Epithelial cell of proximal tubule (primary cell): ENCODE measurements around the gene APP. TPM values are rescaled to one million over a fixed set of nuclear protein-coding genes. Genes with fewer than 3 reads are reported as not detected.
"Not testable (repeated sequence)": the region's sequence is repeated elsewhere in the genome, so short reads cannot be mapped to it uniquely, and the experiment has no call there.

Experiments
- DNase-seq: peaks from one replicate; pipeline ENCODE4 v3.0.0-alpha.2; 2011; ENCODE audit warnings: low read depth
- H3K4me3 ChIP-seq: 2 replicates; pipeline ENCODE4 v1.5.1; 2011; ENCODE audit warnings: low read depth, mild to moderate bottlenecking, low read length
- CTCF ChIP-seq: conservative IDR thresholded peaks from 2 replicates; pipeline ENCODE4 v1.5.1; 2012; ENCODE audit warnings: low read depth, mild to moderate bottlenecking, low read length
- total RNA-seq: library from RNA; depleted of rRNA; stranded (reverse); fragments of >200 nt; gene quantifications from 2 replicates; pipeline ENCODE4 v1.2.3, GENCODE V29; 2015

APP gene
- total RNA-seq, 1 donor from 2014 or later: 510 TPM

GRCh38 chr21:26140926-26141325 lies 29.6 kb downstream of the APP start:
- no peak for TF ChIP-seq CTCF
- no peak overlapping the region for H3K4me3 ChIP-seq
- DNase-seq: no peak

DNA sequence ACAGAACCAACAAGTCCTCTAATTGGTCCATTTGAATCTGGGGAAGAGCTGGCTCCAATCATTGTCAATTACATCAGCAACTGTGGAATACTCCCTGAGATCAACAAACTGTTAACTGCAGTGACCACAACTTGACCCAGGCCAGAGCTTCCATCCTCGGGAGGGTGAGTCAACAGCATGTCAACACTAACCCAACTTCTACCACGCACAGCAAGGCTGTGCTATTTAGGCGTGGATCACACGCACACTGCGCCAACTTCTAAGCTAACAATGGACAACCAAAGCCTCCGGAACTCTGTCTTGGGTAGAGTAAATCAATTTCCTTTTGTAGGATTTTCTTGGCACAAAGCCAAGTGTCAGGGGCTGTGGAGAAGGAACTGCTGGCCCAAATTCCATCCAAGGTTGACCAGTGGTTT lies 30.4 kb downstream of the APP start:
- no peak for TF ChIP-seq CTCF
- peak; percentile 99 for DNase-seq
- no peak overlapping the region for H3K4me3 ChIP-seq

DNA sequence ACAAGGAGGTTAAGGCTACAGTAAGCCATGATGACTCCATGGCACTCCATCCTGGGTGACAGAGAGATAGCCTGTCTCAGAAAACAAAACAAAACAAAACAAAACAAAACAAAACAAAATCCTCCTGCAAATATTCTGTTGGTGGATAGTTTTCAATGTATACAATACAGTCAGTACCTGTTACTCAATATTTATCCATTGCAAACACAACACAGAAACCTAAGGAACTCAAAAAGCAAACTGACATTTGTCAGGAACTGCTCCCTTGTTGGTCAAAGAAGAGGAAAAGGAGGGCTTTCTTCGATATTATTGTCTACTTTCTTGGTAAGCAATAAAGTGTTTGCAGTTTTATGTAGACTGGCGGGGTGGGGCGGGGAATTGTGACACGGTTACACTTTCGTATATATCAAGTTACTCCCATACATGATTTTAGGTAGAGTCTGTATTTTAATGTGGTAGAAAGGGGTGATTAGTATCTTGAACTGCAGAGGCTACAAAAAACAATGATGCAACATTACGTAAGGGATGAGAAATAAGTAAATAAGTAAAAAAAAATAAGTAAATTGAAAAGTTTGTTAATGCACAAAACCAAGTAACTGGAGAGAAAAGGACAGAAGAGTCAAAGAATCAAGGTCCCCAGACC lies 31.8 kb downstream of the APP start:
- H3K4me3 ChIP-seq: no peak overlapping the region
- TF ChIP-seq CTCF: no peak
- no peak for DNase-seq

- H3K4me3 ChIP-seq: no peak overlapping the region
- TF ChIP-seq CTCF: no peak
- no peak for DNase-seq
Measured at GRCh38 chr21:26137379-26138060, 33.0 kb downstream of the APP start.

DNA sequence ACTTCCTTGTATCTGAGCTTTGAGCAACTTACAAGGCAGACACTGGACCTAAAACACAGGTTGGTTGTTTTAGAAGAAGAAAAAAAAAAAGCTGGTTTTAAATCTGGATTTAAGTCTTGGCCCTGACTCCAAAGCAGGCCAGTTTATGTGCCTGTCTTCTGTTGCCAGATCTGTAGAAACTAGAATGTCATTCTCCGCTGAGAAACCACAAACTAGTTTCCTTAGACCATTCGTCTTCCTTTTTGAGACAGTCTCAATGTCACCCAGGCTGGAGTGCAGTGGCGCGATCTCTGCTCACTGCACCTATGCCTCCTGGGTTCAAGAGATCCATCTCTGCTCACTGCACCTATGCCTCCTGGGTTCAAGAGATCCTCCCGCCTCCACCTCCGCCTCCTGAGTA lies 33.9 kb downstream of the APP start:
- no peak for DNase-seq
- no peak overlapping the region for H3K4me3 ChIP-seq
- TF ChIP-seq CTCF: no peak

GRCh38 chr21:26135520-26135919 lies 35.0 kb downstream of the APP start:
- TF ChIP-seq CTCF: no peak
- no peak for DNase-seq
- no peak overlapping the region for H3K4me3 ChIP-seq

GRCh38 chr21:26131554-26131953 lies 39.0 kb downstream of the APP start:
- no peak for DNase-seq
- no peak for TF ChIP-seq CTCF
- H3K4me3 ChIP-seq: no peak overlapping the region

- H3K4me3 ChIP-seq, DNase-seq: not testable (repeated sequence)
Measured at GRCh38 chr21:26131053-26131452, 39.5 kb downstream of the APP start.
